HG03432 (cell line): ENCODE results near the gene OVAAL.
A peak's percentile ranks its signal among the peaks of the same experiment; 100 is the strongest.

Experiments used
- ATAC-seq: cut with Tn5 transposase; IDR thresholded peaks from one replicate; pipeline ENCODE4 v1.9.1; 2021; ENCODE audit warnings: mild to moderate bottlenecking, moderate library complexity; ENCODE audit not compliant: unreplicated experiment

OVAAL gene

DNA sequence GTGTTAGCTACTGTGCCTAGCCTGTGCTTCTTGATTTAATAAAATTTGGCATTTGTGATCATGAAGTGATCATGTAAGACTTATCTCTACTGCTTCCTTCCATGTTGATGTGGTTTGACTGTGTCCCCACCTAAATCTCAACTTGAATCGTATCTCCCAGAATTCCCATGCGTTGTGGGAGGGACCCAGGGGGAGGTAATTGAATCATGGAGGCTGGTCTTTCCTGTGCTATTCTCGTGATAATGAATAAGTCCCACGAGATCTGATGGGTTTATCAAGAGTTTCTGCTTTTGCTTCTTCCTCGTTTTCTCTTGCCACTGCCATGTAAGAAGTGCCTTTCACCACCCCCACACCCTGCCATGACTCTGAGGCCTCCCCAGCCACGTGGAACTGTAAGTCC lies at the start of gene OVAAL:
Gene OVAAL, plus strand, starts transcription at position 301 of the 400 bp plus-strand sequence.
- no peak for ATAC-seq

DNA sequence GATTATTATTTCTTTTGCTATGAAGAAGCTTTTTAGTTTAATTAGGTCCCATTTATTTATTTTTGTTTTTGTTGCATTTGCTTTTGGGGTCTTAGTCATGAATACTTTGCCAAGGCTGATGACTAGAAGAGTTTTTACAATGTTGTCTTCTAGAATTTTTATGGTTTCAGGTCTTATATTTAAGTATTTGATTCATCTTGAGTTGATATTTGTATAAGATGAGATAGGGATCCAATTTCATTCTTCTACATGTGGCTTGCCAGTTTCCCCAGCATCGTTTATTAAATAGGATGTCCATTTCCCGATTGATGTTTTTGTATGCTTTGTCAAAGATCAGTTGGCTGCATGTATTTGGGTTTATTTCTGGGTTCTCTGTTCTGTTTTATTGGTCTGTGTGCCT lies 47.9 kb upstream of the OVAAL start:
- ATAC-seq = no peak

GRCh38 chr1:180513531-180513930 lies 45.2 kb upstream of the OVAAL start:
- ATAC-seq = no peak

GRCh38 chr1:180515364-180515763 lies 43.4 kb upstream of the OVAAL start:
- ATAC-seq = no peak

DNA sequence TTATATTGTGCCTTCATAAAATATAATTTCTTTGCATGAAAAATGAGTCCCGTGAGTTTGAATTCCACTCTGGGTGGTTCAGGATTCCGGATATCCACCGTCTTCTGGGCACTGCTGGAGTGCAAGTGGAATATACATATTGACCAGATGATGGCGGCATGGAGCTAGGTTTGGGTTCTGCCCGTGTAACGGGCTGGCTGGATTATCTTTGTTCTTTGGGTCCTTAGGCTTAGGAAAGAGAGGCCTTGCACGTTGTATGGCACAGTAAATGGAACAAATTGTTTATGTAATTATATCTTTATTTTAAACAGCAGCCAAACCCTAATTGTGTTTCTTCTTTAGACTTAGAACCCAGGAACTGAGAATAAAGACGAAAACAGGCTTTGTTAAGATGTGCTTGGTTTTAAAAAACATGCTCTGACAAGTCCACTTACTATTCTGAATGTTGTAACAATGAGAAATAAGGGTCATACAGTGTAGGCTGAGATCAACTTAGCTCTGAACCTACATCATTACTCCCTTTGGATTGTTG lies 42.8 kb upstream of the OVAAL start:
- ATAC-seq = peak; percentile 98

DNA sequence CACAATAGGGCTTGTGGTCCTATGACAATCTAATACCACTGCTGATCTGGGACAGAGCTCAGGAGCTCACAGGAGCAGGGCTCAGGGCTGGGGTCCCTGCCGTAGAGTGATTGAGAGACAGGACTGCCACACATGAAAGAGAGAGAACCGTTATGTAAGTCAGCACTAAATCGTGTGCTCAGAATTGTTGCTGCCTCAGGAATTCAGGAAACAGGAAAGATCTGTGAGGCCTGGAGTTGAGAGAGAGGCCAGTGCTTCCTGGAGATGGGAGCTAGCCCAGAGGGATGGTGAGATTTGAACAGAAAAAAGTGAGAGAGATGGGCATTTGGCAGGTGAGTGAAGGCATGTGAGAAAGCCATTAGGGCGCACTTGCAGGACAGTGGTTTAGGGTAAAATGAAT lies 38.9 kb upstream of the OVAAL start:
- ATAC-seq = no peak

DNA sequence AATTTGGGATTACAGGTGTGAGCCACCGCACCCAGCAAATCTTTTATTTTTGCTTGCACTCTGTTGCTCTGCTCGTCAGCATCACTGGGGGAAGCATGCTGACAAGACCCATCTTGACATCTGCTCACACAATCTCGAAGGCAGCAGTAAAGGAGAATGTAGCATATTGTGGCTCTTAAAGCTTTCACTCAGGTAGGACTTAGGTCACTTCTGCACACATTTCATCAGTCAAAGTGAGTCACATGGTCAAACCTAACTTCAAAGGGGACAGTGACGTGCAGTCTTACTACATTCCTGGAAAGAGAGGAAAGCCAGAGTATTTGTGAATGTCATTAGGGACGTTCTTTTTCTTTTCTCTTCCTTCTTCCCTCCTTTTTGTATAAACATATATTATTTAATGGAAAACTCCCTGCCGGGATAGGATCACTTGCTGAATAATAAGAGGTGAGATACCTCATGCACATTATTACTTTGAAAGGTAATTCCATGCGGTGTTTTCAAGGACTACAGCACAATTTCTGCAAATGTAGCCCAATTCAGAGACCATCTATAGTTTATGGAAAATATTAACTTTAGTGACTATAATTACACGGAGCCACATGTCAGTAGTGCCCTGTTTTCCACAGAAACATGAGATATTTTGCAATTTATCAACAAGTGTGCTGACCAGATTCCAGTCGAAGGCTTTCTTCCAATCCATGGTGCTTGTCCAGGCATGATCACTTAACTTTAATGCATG lies 37.1 kb upstream of the OVAAL start:
- no peak for ATAC-seq

DNA sequence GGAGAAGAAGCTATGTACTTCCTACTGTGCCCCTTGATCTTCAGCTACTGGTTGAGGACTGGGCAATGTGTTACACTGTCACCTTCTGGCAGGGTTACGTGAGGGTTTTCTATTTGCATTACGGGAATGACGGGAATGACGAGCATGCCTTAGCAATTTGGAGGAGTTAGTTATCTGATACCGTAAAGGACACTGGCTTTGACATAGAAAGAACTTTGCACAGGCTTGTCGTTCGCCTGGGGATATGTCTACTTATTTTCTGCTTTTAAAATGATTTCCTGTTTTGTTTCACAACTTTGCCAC lies 36.6 kb upstream of the OVAAL start:
- ATAC-seq = no peak

- no peak for ATAC-seq
Measured at GRCh38 chr1:180524160-180524914, 34.4 kb upstream of the OVAAL start.

DNA sequence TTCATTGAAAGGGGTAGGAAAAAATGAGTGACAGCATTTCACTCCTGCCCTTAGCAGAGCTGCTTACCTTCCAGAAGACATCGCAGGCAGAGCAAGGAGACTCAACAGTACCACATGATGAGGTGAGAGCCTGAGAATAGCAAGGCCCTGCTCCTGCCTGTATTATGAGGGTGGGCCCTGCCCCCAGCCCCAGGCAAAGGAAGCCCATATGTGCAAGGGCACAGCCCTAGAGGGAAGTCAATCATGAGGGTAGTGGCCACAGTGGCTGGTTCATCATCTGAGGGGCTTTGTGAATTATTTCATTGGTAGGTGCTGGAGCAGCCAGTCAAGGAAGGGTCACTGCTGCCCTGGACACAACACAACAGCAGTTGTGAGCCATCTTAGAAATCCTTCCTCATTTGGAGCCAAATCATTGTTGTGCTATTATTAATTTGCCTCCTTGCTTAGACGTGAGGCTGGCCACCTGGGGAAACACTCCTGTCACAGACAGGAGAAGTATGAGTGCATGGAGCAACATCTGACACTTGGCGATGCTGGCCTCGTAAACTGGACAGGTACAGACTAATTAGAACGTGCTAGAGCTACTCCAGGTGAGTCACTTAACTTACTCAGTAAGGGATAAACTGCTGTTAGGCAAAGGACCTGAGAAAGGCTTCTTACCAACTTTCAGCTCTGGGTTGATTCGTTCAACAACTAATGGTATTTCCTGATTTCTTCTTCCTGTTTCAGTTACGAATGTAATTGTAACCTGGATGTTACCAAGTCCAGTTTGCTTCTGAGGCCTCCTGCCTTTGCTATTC lies 33.6 kb upstream of the OVAAL start:
- no peak for ATAC-seq

DNA sequence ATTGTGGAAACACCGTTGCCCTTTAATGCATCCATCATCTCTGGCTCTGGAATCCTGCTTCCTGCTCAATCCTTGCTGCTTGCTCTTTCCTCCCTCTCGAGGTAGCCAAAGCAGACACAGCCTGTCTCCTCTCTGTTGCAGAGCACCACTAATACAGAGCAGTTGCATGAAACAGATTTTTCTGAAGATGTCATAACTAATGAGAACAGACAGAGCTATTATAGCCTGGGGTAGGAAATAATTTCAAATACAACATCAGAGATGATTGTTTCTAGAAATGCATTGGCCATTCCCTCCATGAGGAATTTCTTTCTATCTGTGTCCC lies 33.1 kb upstream of the OVAAL start:
- no peak for ATAC-seq

- ATAC-seq = no peak
Measured at GRCh38 chr1:180527101-180527669, 31.6 kb upstream of the OVAAL start.

- ATAC-seq = no peak
Measured at GRCh38 chr1:180528868-180529470, 29.8 kb upstream of the OVAAL start.

DNA sequence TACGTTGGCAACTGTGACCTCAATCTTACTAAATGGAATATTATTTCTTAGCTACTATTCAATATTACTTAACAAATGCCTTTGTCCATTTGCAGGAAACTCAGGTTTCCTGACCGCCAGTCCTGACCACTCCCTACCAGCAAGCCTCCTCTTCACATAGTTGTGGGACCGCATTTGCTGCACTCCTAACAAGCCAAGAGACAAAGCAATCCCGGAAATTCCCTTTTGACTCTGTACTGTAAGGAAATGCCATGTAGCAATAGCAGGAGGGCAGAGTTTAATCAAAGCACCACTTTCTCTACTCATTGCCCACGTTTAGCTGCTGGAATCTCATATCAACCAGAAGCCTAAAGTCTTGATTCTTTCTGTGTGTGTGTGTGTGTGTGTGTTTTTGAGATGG lies 28.3 kb upstream of the OVAAL start:
- ATAC-seq = no peak

DNA sequence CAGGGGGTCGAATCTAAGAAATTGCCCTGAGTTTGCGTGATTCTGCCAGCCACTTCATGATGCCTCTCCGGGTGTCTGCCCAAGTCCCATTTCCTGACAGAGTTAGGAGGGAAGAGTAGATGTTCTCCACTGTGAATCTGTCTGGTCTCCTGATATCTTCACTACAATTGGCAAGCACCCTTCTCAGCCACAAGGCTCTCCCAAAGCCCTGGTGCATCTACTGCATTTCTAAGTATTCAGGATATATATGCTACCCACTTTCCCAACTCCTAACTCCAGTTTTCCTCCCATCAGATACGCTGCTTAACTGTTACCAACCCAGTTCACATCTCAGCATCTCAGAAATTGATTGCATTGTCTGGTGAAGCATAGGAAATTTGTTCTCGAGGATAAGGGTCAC lies 25.9 kb upstream of the OVAAL start:
- ATAC-seq = no peak

- peak; percentile 73 for ATAC-seq
Measured at GRCh38 chr1:180533266-180533987, 25.3 kb upstream of the OVAAL start.

DNA sequence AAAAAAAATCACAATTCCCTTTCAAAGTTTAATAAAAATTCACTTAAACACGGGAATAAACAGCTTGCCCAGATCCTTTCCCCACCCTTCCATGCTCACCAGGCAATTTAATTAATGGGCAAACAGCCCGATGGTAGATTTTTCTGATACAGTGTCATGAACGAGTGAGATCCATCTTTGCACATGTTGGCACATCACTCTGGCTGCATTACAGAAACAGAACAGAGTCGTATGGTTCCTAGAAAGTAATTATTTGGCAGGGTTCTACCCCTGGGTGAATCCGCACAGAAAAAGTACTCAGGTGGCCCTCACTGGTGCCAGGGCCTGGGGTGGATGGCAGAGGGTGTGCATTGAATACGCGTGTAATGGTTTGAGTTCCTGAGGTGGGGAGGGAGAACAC lies 24.6 kb upstream of the OVAAL start:
- ATAC-seq = no peak

DNA sequence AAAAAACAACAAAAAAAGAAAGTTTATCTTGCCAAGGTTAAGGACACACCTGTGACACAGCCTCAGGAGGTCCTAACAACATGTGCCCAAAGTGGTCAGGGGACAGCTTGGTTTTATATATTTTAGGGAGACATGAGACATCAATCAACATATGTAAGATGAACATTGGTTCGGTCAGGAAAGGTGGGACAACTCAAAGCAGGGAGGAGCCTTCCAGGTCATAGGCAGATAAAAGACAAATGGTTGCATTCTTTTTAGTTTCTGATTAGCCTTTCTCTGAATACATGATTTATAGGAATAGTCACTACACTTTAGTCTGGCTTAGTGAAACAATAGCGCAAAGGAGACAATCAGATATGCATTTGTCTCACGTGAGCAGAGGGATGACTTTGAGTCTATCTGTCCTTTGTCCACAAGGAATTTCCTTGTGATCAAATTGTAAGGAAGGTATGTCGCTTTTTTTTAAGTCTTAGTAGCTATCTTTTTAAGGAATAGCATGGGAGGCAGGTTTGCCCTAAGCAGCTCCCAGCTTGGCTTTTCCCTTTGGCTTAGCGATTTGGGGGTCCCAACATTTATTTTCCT lies 23.3 kb upstream of the OVAAL start:
- ATAC-seq = no peak

DNA sequence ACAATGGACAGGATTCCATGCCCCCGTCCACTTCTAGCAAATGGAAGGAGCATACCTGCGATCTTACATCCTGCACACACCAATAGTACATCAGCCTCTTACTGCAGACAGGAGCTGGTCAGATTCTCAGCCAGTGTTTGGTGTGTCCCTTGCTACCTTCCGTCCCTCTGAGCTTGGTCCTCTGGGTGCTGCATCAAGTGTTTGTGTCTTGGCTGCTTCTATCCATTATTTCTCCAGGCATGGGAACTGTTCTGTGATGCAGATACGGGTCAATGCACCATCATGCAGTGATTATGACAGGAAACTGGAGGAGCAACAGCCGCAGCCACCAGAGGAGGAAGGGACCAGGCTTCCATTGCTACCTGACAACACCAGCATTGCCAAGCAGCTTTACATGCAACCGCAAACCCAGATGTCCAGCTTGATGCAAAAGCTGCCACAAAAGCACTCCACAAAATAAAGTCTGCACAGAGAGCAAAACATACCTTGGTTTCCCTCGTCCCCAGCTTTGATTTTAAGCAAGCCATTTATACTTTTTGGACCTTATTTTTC lies 21.9 kb upstream of the OVAAL start:
- no peak for ATAC-seq

DNA sequence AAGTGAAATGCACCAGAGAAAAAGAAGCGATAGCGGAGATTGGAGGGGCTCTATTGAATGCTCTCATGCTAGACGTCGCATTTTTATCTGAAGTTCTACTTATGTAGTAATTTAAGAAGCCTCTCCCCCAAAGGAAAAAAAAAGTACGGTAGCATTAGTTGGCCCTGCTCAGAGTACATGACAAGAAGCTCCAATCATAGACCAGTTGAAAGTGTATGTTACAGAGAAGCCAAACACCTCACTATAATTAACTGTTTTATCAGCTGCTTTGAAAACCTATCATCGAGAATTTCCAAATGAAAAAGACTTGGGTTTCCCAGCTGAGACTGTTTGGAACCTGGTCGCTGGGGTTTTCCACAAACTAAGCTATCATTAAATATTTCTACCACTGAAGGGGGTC lies 19.6 kb upstream of the OVAAL start:
- ATAC-seq = no peak
